Neural cell (in vitro differentiated cells): ENCODE results near the gene RFC2. TPM values are rescaled to one million over a fixed set of nuclear protein-coding genes. Genes with fewer than 3 reads are reported as not detected.
A peak's percentile ranks its signal among the peaks of the same experiment; 100 is the strongest.
"Not testable (repeated sequence)": the region's sequence is repeated elsewhere in the genome, so short reads cannot be mapped to it uniquely, and the experiment has no call there.

Experiments used
- H2AFZ ChIP-seq: fragments of 200-600, 300-800 bp; sonication (generic), shearing (Covaris generic); 2 replicates; pipeline ENCODE4 v1.6.0; 2014; ENCODE audit warnings: low read depth, mild to moderate bottlenecking, antibody characterized with exemption, low read length, moderate library complexity
- H3F3A ChIP-seq: fragments of 200-600 bp; shearing (Covaris generic); 2 replicates; pipeline ENCODE4 v1.6.1; 2016; ENCODE audit warnings: mild to moderate bottlenecking, moderate library complexity, mixed read lengths, antibody characterized with exemption, low read length; ENCODE audit not compliant: insufficient read depth, poor library complexity, severe bottlenecking
- H3K27ac ChIP-seq: fragments of 200-600, 300-800 bp; sonication (generic), shearing (Covaris generic); 2 replicates; pipeline ENCODE4 v1.5.1; 2014; ENCODE audit warnings: mild to moderate bottlenecking, low read length, moderate library complexity
- H3K27me3 ChIP-seq: fragments of 300-800, 200-600 bp; sonication (generic), shearing (Covaris generic); 2 replicates; pipeline ENCODE4 v1.6.0; 2014; ENCODE audit warnings: mild to moderate bottlenecking, low read depth, low read length, moderate library complexity; ENCODE audit not compliant: insufficient read depth
- H3K36me3 ChIP-seq: fragments of 300-800, 200-600 bp; sonication (generic), shearing (Covaris generic); 2 replicates; pipeline ENCODE4 v1.5.1; 2014; ENCODE audit warnings: mild to moderate bottlenecking, antibody characterized with exemption, low read length, moderate library complexity; ENCODE audit not compliant: insufficient read depth
- H3K4me2 ChIP-seq: fragments of 300-800, 200-600 bp; sonication (generic), shearing (Covaris generic); 2 replicates; pipeline ENCODE4 v1.6.0; 2014; ENCODE audit warnings: mild to moderate bottlenecking, low read length
- H3K4me3 ChIP-seq: fragments of 300-800, 200-600 bp; sonication (generic), shearing (Covaris generic); 2 replicates; pipeline ENCODE4 v1.5.1; 2014; ENCODE audit warnings: mild to moderate bottlenecking, low read length, moderate library complexity
- H3K79me2 ChIP-seq: fragments of 200-600 bp; shearing (Covaris generic); replicated peaks from 2 replicates; pipeline ENCODE4 v1.6.0; 2014; ENCODE audit warnings: mild to moderate bottlenecking, low read length, moderate library complexity; ENCODE audit not compliant: insufficient read depth
- H3K9ac ChIP-seq: fragments of 300-800, 200-600 bp; sonication (generic), shearing (Covaris generic); 2 replicates; pipeline ENCODE4 v1.6.1; 2016; ENCODE audit warnings: mild to moderate bottlenecking, low read length, mixed read lengths
- H3K9me2 ChIP-seq: fragments of 200-600 bp; shearing (Covaris generic); 2 replicates; pipeline ENCODE4 v1.6.1; 2016; ENCODE audit warnings: mild to moderate bottlenecking, low read length, mixed read lengths; ENCODE audit not compliant: insufficient read depth
- H3K9me3 ChIP-seq: fragments of 200-600, 300-800 bp; sonication (generic), shearing (Covaris generic); 2 replicates; pipeline ENCODE4 v1.6.1; 2016; ENCODE audit warnings: mild to moderate bottlenecking, mixed run types, low read length, moderate library complexity, mixed read lengths
- H4K20me1 ChIP-seq: fragments of 200-600 bp; shearing (Covaris generic); 2 replicates; pipeline ENCODE4 v1.6.1; 2016; ENCODE audit warnings: mild to moderate bottlenecking, mixed run types; ENCODE audit not compliant: insufficient read depth
- EP300 ChIP-seq: fragments of 450-650 bp; conservative IDR thresholded peaks from 2 replicates; pipeline ENCODE4 v1.6.1; 2014; ENCODE audit warnings: antibody characterized with exemption, mild to moderate bottlenecking, moderate library complexity; ENCODE audit not compliant: poor library complexity, severe bottlenecking
- EZH2 ChIP-seq: fragments of 200-600, 300-800 bp; shearing (Covaris generic), sonication (generic); IDR thresholded peaks from 2 replicates; pipeline ENCODE4 v1.6.1; 2014; ENCODE audit warnings: antibody characterized with exemption, low read length, borderline replicate concordance, mild to moderate bottlenecking; ENCODE audit not compliant: insufficient read depth, poor library complexity, severe bottlenecking
- MXI1 ChIP-seq: fragments of 450-650 bp; conservative IDR thresholded peaks from 2 replicates; pipeline ENCODE4 v1.6.1; 2014; ENCODE audit warnings: antibody characterized with exemption, mild to moderate bottlenecking; ENCODE audit not compliant: poor library complexity, severe bottlenecking
- POLR2AphosphoS5 ChIP-seq: IDR thresholded peaks from 2 replicates; pipeline ENCODE4 v1.6.1; 2012
- RAD21 ChIP-seq: fragments of 450-650 bp; conservative IDR thresholded peaks from 2 replicates; pipeline ENCODE4 v1.6.1; 2014; ENCODE audit warnings: antibody characterized with exemption, mild to moderate bottlenecking, moderate library complexity
- SMC3 ChIP-seq: fragments of 450-650 bp; conservative IDR thresholded peaks from 2 replicates; pipeline ENCODE4 v1.6.1; 2014; ENCODE audit warnings: antibody characterized with exemption, mild to moderate bottlenecking, moderate library complexity; ENCODE audit not compliant: poor library complexity
- TAF1 ChIP-seq: IDR thresholded peaks from 2 replicates; pipeline ENCODE4 v1.6.1; 2012; ENCODE audit warnings: low read depth
- polyA plus RNA-seq: library from polyadenylated mRNA; depleted of rRNA; stranded (reverse); fragments of >200 nt; gene quantifications from 2 replicates; pipeline ENCODE4 v1.2.3, GENCODE V29; 2014
- TF ChIP-seq, protein P1 (sequence below): fragments of 450-650 bp; IDR thresholded peaks from 2 replicates; pipeline ENCODE4 v1.5.1; 2014; ENCODE audit warnings: antibody characterized with exemption, mild to moderate bottlenecking, moderate library complexity; ENCODE audit not compliant: poor library complexity, severe bottlenecking
- TF ChIP-seq, protein P2 (sequence below): IDR thresholded peaks from 2 replicates; pipeline ENCODE4 v1.6.1; 2012; ENCODE audit warnings: borderline replicate concordance

RFC2 gene
- polyA plus RNA-seq, 1 donor from 2014 or later: 20.9 TPM

- Histone ChIP-seq H3K9me2 (no peaks in the 10 kb centered on the region), H4K20me1 (no peaks in the 10 kb centered on the region), H3K27me3 (no peaks in the 10 kb centered on the region), H3K9ac (no peak overlapping the region), H3K4me2 (no peak overlapping the region), H2AFZ (no peak overlapping the region), H3K9me3 (no peaks in the 10 kb centered on the region), H3K27ac (no peak overlapping the region), H3K36me3 (no peaks in the 10 kb centered on the region), H3K4me3 (peak overlapping the region; percentile 40), H3F3A (no peaks in the 10 kb centered on the region), H3K79me2 (no peaks in the 10 kb centered on the region)
- TF ChIP-seq POLR2AphosphoS5: no peak
- TF ChIP-seq, protein P1, sequence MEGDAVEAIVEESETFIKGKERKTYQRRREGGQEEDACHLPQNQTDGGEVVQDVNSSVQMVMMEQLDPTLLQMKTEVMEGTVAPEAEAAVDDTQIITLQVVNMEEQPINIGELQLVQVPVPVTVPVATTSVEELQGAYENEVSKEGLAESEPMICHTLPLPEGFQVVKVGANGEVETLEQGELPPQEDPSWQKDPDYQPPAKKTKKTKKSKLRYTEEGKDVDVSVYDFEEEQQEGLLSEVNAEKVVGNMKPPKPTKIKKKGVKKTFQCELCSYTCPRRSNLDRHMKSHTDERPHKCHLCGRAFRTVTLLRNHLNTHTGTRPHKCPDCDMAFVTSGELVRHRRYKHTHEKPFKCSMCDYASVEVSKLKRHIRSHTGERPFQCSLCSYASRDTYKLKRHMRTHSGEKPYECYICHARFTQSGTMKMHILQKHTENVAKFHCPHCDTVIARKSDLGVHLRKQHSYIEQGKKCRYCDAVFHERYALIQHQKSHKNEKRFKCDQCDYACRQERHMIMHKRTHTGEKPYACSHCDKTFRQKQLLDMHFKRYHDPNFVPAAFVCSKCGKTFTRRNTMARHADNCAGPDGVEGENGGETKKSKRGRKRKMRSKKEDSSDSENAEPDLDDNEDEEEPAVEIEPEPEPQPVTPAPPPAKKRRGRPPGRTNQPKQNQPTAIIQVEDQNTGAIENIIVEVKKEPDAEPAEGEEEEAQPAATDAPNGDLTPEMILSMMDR: peak; percentile 98
- peak; percentile 91 for TF ChIP-seq SMC3
- TF ChIP-seq EZH2: no peak
- TF ChIP-seq RAD21: peak; percentile 78
- TF ChIP-seq MXI1: no peak
Measured at GRCh38 chr7:74206589-74207120, 47.5 kb downstream of the RFC2 start.

DNA sequence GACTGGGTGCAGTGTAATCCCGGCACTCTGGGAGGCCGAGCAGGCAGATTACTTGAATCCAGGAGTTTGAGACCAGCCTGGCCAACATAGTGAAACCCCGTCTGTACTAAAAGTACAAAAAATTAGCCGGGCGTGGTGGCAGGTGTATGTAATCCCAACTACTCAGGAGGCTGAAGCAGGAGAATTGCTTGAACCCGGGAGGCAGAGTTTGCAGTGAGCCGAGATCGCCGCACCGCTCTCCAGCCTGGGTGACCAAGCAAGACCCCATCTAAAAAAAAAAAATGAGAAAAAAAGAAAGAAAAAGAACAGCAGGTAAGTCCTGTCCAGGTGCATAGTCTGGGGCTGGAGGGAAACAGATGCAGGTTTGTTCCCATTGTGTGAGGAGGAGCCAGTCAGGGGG lies 48.1 kb downstream of the RFC2 start:
- H3K4me2 ChIP-seq, H3K4me3 ChIP-seq, H2AFZ ChIP-seq, H3K9me2 ChIP-seq, H3K79me2 ChIP-seq, H3K36me3 ChIP-seq, H3K9ac ChIP-seq, H3K27ac ChIP-seq, H3F3A ChIP-seq, H3K9me3 ChIP-seq, H4K20me1 ChIP-seq, H3K27me3 ChIP-seq: not testable (repeated sequence)

DNA sequence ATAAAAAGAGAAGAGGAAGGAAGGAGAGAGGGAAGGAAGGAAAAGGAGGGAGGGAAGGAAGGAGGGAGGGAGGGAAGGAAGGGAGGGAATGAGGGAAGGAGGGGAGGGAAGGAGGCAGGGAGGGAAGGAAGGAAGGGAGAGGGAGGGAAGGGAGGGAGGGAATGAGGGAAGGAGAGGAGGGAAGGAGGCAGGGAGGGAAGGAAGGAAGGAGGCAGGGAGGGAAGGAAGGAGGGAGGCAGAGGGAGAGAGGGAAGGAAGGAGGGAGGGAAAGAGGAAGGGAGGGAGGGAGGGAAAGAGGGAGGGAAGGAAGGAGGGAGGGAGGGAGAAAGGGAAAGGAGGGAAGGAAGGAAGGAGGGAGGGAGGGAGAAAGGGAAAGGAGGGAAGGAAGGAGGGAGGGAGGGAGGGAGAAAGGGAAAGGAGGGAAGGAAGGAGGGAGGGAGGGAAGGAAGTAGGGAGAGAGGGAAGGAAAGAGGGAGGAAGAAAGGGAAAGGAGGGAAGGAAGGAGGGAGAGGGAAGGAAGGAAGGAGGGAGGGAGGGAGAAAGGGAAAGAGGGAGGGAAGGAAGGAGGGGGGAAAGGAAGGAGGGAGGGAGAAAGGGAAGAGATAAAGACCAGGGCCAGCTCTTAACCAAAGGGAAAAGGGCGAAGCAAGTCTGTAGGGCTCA lies 50.1 kb downstream of the RFC2 start:
- no peak overlapping the region for H3K9ac ChIP-seq
- H3K4me2 ChIP-seq: no peak overlapping the region
- no peak overlapping the region for H2AFZ ChIP-seq
- no peaks in the 10 kb centered on the region for H3K79me2 ChIP-seq
- H3K27me3 ChIP-seq: no peaks in the 10 kb centered on the region
- no peak overlapping the region for H3K4me3 ChIP-seq
- no peaks in the 10 kb centered on the region for H3K9me3 ChIP-seq
- no peaks in the 10 kb centered on the region for H3K36me3 ChIP-seq
- H3K9me2 ChIP-seq: no peaks in the 10 kb centered on the region
- H3F3A ChIP-seq: no peaks in the 10 kb centered on the region
- H4K20me1 ChIP-seq: no peaks in the 10 kb centered on the region
- no peak overlapping the region for H3K27ac ChIP-seq
- TF ChIP-seq POLR2AphosphoS5: no peak
- no peak for TF ChIP-seq EP300
- TF ChIP-seq, protein P1: no peak
- no peak for TF ChIP-seq MXI1
- TF ChIP-seq, protein P2, sequence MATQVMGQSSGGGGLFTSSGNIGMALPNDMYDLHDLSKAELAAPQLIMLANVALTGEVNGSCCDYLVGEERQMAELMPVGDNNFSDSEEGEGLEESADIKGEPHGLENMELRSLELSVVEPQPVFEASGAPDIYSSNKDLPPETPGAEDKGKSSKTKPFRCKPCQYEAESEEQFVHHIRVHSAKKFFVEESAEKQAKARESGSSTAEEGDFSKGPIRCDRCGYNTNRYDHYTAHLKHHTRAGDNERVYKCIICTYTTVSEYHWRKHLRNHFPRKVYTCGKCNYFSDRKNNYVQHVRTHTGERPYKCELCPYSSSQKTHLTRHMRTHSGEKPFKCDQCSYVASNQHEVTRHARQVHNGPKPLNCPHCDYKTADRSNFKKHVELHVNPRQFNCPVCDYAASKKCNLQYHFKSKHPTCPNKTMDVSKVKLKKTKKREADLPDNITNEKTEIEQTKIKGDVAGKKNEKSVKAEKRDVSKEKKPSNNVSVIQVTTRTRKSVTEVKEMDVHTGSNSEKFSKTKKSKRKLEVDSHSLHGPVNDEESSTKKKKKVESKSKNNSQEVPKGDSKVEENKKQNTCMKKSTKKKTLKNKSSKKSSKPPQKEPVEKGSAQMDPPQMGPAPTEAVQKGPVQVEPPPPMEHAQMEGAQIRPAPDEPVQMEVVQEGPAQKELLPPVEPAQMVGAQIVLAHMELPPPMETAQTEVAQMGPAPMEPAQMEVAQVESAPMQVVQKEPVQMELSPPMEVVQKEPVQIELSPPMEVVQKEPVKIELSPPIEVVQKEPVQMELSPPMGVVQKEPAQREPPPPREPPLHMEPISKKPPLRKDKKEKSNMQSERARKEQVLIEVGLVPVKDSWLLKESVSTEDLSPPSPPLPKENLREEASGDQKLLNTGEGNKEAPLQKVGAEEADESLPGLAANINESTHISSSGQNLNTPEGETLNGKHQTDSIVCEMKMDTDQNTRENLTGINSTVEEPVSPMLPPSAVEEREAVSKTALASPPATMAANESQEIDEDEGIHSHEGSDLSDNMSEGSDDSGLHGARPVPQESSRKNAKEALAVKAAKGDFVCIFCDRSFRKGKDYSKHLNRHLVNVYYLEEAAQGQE: no peak
- TF ChIP-seq EZH2: no peak
- TF ChIP-seq RAD21: no peak
- no peak for TF ChIP-seq TAF1
- TF ChIP-seq SMC3: no peak
